ENCODE measurements around the gene PTX4.

PTX4 gene

DNA sequence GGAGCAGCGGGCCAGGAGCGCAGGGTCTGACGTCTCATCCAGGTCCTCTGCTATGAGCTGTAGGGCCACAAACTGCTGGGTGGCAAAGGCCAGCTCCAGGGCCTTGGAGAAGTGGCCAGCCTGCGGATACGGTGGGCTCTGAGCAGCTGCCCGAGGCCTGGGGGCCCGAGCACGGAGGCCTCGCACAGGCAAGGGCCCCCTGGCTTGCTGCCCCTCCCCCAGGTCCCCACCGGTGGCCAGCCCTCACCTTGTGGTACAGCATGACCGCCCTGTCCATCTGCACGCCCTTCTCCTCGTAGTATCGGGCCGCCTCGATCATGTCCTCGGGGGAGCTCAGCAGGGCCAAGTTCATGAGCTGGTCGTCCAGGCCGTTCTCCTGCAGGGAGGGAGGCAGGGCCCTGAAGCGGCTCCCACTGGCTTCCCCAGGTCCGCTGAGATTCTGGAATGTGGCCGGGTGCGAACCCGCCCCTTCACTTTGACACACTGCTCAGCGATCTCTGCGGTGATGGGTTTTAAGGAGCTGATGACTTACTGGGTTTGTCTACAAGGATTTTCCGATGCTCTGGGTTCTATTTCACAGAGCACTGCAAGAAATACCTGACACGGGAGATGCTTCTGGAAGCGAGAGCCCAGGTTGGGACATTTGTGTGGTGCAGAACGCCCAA, 35.0 kb upstream of the PTX4 start:
- DNase-seq, result no peak

DNA sequence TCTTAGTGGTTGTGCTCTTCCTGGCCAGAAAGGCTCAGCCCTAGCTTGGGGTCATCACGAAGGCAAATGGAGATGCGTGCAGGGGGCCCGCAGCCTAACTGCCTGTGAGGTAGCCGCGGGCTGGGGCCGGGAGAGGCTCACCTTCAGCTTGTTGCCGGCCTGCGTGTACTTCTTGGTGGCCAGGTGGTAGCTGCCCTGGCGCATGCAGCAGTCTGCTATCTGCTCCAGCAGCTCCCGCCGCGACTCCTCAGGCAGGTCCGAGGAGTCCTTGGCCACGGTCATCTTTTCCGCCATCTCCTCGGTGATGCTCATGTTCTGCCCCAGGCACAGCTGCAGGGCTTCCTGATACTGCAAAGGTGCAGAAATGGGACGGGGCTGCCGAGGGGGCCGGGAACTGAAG, 31.7 kb upstream of the PTX4 start:
- no peak for DNase-seq

DNA sequence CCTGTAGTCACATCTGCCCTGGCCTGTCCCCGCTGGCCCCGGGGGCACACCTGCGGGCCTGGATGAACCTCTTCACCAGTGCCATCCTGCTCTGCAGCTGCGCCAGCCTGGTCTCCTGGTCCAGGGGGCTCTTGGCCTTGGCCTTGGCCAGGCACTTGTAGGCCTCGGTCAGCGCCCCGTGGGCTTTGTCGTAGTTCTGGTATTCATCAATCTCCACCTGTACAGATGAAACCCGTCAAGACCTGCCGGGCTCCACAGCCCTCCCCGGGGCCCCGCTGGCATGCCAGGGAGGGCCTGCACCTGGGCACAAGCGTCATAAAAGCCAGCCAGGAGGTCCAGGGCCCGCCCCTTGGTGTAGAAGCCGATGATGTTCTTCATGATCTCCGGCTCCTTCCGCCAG, 31.1 kb upstream of the PTX4 start:
- no peak for DNase-seq

DNA sequence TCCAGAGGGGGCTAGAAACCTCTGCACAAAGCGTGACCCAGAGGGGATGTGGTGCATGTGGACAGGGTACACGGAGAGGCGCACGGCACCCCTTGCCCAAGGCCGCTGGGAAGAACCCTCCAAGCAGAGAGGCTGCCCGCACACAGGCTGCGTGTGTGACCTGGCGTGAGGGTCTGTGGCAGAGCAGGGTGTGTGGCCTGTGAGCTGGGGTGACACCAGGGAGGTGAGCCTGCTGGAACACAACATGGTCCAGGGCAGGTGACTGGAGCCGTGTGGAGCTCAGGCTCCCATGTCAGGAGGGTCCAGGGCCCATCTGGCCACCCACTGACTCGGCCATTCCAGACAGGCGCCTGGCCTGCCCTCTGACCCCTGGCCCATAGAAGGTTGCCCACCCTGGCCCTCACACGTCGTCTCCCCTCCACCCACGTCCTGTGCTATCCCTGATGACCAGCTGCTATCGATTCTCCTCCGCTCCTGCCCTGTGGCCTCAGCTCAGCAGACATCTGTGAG, 29.9 kb upstream of the PTX4 start:
- no peak for DNase-seq

DNA sequence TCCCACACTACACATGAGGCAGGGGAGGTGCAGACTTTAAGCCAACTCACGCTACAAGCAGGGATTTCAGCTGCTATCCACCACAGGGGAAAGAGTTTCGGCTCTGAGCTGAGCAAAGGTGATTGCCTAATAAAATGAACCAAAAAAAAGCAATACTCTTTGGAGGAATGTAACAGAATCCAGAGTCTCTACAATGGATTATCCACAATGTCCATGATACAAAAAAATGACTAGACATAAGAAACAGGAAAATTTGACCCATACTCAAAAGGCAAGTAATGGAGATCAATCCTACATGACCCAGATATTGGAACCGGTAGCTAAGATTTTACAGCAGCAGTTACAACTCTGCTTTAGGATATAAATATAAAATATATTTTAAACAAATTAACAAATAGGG, 25.8 kb upstream of the PTX4 start:
- DNase-seq, result no peak

DNA sequence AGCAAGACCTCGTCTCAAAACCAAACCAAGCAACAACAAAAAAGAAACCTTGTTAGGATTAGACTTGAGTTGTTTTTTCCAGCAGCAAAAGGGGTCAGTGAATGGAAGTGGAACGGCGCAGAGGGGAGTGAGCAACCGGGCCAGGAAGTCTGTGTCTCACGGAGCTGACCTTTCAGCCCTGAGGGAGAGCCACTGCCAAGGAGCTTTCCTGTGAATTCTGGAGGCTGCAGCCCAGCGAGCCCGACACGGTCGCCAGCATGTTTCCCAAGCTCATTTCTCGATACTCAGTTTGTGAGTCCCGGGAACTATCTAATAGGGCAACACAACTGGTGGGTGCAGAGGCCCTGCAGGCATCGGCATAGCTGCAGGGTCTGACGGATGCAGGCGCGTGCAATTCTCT, 24.0 kb upstream of the PTX4 start:
- no peak for DNase-seq

DNA sequence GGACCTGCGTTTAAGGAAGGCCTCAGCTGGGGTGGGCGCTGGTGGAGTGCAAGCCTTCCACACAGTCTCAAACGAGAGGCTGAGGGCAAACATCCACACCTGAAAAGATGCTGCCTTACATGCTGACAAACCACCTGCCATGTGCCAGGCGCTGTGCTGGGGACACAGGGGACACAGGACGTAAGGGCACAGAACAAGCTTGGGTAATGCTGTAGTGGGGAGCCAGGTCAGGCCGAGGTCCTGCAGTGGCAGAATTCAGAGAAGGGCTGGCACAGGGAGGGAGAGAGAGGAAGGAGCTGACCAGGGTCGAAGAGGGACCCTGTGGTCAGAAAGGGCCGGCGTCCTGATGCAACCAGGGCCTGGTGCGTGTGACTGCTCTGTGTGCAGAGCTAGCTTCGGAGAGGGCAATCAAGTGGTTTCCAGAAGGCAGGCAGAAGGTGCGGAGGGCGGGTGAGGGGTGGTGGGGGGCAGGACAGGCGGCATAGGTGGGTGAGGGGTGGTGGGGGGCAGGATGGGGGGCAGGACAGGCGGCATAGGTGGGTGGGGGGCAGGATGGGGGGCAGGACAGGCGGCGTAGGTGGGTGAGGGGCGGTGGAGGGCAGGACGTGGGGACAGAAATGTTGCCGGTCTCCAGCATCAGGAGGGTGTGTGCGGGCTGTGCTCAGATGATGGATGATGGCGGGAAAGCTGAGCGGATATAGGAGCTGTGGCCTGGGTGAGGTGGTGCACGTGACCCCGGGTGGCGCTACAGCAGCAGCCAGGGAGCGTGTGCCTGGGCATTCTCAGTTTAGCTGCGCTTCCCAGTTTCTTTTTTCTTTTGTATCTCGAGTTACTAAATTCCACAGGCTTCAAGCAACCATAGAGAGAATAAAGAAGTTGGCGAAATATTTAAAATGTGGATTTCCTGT, 23.2 kb upstream of the PTX4 start:
- DNase-seq, result no peak

DNA sequence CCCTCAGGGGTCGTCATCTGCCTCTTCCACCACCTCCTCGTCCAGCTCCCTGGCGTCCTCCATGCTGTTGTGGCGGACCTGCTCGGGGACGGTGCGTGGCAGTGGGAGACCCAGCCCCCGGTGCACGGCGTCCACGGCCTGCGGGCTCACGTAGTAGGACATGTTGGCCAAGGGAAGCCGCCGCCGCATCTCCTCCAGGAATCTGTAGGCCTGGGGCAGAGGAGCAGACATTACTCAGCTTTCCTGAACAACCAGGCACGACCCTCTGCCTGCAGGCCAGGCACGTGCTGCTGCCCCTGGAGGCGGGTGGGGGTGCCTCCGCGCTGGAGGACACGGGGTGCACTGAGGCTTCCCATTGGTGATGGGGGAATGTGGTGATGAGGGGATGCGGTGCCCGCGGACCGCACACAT, 22.2 kb upstream of the PTX4 start:
- no peak for DNase-seq

DNA sequence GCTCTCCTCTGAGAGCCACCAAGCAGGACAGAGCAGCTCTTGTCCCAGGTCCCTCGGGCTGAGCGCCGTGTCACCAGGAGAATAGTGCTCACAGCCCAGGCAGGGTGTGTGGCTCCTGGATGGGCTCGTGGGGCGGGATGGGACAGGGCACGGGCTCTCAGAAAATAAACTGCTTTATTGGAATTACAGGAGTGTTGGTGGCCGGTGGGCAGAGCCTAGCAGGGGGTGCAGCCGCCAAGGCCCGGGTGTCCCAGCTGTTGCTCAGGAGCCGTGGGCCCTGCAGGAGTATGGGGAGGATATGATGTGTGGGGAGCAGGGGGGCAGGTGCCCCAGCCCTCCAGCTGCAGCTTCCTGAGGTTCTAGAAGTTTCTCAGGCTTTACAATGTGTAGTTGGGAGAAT, 21.5 kb upstream of the PTX4 start:
- no peak for DNase-seq

DNA sequence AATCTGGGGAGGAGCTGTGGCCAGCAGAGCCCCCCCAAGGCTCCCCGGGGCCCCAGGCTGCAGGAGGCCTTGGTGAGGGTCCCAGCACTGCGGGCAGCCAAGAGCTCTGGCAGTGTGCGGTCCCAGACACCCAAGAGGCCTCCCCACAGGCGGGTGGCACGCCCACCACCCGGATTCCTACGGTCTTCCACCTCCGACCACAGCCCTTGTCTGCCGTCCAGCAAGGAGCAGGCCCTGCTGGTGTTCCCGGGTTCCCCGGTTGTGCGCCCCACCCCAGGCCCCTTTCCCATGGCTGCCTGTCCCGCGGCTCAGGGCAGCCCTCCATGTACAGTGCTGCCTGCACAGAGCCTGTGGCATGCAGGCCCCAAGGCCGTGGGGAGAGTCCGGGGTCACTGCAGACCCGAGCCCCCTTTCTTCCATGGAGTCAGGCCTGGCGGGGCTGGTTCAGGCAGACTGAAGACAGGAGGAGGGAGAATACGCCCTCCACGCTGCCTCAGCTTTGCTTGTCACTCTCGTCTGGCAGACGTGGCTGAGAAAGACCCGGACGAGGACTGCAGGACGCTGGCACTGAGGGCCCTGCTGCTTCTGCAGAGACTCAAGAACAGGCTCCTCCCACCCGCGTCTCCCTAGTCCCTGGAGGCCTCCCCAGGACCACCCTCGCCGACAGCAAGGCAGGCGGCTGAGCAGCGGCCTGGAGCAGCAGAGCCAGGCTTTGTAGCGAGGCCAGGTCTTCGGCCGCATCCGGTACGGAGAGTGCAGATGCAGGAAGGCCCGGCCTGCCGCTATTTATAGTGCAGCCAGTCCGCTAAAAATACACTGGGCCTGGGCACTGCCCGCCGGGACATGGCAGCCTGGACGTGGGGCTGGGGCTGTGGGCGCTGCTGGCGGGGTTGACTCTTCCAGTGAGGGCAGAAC, 20.8 kb upstream of the PTX4 start:
- DNase-seq, result no peak

DNA sequence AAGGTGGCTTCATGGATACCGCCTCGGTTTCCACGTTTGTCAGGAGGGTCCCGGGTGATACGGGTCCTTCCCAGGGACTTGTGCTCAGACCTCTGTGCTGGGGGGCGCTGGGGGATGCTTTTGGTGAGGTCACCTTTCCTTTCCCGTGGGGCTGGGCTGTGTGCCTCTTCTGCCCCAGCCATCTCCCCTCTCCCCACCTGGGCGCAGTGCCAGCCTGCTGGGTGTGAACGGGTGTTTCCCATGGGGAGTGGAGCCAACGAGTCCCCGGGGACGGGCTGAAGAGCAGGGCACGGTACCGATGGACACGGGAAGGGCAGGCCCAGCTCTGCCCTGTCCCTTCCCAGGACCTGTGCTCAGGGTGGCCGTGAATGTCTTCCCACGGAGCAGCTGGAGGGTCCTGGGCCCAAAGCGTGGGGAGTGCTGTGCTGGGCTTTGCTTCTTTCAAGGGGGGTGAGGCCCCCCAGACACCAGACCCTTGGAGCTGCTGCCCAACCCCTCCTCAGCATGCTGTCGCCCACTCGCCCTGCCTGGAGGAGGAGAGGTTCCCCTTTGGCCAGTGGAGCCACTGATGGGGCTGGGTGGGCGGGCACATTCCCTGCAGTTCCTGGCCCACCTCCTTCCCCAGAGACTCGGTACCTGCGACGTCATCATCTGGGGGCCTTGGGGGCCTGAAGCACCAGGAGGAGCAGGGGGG, 19.9 kb upstream of the PTX4 start:
- no peak for DNase-seq

DNA sequence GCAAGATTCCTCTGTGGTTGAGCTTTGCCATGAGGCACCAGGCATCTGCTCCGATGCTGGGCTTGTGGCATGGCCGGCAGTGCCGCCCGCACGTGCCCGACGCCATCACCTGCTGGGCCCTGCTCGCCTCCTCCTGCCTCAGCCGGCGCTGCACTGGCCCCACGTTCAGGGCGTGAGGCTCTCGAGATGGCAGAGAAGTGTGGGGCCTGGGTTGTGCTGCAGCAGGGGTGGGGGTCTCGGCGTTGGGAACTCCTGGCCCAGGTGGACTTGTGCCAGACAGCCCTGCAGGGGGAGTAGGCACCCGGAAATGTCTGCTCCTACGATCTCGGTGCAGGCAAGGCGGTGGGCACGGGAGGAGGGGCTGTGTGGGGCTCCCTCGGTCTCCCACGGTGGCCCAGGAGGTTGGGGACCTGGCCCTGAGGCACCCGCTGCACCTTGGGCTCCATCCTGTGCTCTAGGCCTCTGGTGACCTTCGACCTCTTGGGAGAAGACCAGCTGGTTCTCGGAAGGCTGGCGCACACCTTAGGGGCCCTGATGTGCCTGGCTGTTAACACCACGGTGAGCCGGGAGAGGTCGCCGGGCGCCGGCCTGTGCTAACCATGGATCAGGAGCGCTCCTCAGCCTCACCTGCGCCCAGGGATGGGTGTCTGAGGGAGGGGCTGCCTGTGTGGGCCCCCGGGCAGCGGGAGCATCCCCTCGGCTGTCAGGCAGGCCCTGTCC, 17.9 kb upstream of the PTX4 start:
- no peak for DNase-seq

DNA sequence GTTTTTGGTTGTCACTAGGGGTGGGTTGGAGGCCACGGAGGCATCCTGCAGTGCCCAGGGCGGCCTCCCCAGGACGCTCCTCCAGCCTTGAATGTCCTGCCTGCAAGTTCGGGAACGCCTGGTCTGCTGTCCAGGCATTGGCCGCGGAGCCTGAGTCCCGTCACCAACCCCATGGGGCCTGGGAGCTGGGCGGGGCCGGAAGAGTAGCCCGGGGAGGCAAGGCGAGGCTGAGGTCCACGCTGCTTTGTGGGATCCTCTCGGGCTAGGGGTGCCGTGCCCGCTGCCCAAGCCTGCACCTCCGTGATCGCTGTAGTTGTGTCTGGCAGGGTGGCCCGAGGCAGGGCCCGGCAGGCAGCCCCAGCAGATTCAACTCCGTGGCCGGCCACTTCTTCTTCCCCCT, 17.2 kb upstream of the PTX4 start:
- DNase-seq, result no peak

DNA sequence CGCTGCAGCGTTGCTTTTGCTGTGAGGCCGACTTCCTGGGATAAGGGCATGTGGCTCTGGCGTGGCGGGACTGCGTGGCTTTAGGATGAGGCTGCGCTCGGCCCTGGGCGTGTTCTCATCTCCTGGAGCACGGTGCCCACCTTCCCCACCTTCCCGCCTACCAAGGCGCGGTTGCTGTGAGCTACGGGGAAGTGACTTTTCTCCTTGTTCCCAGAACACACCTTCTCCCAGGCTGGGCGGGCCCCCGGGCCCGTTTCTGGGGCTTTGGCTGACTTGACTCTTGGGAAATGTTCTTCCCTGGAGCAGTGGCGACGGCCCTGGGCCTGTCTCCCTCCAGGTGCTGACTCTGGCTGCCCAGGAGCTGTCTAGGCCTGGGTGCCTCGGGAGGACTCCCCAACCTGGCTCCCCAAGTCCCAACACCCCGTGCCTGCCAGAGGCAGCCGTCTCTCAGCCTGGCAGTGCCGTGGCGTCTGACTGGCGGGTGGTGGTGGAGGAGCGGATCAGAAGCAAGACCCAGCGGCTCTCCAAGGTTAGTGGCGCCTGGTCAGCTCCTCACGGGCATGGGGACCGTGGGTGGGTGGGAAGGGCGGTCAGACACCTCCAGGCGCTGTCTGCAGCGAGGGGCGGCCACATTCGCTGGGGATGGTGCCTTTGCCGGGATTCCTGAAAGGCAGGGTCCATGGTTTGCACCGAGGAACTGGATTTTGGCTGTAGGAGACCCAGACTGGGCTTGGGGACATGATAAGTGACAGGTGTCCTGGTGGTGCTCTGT, 16.5 kb upstream of the PTX4 start:
- no peak for DNase-seq

DNA sequence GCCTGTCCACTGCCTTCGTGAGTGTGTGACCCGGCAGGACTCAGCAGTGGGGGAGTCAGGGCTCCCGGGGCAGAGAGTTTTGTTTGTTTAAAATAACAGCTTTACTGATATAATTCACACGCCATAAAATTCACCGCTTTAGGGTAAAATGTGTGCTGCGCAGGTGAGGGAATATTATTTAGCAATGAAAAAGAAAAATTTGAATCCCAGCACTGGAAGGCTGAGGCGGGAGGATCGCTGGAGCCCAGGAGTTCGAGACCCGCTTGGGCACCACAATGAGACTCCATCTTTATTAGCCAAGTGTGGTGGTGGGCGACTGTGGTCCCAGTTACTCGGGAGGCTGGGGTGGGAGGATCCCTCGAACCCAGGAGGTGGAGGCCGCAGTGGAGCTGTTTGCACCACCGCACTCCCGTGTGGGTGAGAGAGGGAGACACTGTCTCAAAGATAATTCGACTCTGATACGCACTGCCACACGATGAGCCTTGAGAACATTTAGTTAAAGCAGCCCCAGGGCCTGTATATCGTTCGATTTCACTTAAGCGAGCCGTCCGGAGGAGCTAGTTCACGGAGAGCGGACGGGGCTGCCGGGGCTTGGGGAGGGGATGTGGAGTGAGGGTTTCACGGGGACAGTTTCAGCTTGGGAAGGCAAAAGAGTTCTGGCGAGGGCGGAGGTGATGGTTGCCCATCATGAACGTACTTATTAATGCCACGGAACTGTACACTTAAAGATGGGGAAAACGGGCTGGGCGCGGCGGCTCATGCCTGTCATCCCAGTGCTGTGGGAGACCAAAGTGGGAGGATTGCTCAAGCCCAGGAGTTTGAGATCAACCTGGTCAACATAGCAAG, 14.6 kb upstream of the PTX4 start:
- no peak for DNase-seq

DNA sequence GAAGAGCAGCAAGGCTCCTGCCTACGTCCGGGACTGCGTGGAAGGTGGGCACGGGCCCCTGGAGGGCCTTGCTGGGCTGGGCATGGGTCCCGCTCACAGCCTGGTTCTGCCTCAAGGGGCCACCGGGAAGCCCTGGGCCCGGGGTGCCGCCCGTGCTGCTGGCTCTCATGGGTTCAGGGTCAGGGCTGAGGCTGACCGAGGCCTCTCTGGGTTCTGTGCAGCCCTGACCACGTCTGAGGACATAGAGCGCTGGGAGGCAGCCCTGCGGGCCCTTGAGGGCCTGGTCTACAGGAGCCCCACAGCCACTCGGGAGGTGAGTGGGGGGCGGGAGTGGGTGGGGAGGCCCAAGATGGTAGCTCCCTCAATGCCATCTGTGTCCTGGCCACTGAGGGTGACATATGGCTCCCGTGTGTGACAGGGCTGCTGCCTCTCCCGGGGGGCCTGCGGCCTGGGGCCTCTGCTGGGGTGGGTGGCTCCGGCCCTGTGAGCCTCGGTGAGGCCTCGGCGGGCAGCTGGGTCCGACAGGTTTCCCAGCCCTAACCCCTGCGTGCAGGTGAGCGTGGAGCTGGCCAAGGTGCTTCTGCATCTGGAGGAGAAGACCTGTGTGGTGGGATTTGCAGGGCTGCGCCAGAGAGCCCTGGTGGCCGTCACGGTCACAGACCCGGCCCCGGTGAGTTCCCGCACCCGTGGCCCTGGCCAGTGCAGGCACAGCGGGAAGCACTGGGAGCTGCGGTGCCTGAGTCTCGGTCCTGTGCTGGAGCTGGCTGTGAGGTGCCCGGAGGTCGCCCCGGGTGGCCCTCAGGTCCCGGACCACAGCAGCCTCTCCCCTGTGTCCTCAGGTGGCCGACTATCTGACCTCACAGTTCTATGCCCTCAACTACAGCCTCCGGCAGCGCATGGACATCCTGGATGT, 13.6 kb upstream of the PTX4 start:
- DNase-seq, result no peak

DNA sequence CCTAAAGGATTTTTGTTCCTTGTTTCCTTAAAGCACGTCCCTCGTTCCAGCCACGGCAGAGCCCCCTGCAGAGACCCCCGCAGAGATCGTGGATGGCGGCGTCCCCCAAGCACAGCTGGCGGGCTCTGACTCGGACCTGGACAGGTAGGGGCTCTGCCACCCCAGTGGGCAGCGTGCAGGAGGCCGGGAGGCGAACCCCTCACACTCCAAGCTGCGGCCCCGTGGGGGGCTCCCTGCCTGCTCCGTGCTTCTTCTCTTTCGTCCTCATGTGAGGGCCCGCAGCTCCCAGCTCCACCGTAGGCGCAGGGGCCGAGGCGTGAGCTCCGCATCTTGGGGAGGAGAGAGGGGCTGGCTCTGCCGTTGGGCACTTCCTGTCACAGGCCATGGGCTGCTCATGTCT, 12.9 kb upstream of the PTX4 start:
- no peak for DNase-seq

DNA sequence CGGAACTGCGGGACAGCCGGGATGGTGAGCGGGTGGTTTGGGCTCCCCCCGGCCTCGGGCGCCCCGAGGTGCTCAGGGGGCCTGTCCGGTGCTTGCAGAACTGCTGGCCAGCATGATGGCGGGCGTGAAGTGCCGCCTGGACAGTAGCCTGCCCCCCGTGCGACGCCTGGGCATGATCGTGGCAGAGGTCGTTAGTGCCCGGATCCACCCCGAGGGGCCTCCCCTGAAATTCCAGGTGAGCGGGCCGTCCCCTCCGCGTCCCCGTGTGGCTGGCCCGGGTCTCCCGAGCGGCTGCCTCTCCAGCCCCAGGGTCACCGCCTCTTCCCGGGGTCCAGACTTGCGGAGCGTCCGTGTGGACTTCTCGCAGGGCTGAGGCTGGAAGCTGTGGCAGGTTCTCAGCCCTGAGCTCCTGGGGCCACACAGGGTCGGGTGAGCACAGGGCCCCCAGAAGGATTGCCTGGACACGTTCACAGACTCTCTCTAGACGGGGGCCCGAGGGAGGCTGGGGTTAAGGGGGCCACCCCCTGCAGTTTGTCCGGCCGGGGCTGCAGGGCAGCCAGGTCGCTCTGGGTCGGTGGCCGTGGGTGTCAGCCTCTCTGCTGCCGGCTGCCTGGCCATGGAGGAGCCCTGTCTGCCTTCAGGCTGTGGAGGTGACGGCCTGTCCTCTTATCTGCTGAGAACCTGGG, 11.9 kb upstream of the PTX4 start:
- no peak for DNase-seq
